Subcutaneous preadipocyte (primary cell): Measurements from ENCODE around the gene B3GALT4. TPM values are rescaled to one million over a fixed set of nuclear protein-coding genes. Genes with fewer than 3 reads are reported as not detected.

Experiments used
- total RNA-seq: library from RNA; depleted of rRNA; stranded (reverse); fragments of >200 nt; gene quantifications from 2 replicates; pipeline ENCODE4 v1.2.3, GENCODE V29; 2012

Gene B3GALT4, protein sequence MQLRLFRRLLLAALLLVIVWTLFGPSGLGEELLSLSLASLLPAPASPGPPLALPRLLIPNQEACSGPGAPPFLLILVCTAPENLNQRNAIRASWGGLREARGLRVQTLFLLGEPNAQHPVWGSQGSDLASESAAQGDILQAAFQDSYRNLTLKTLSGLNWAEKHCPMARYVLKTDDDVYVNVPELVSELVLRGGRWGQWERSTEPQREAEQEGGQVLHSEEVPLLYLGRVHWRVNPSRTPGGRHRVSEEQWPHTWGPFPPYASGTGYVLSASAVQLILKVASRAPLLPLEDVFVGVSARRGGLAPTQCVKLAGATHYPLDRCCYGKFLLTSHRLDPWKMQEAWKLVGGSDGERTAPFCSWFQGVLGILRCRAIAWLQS
- total RNA-seq, result 1.1 and 2.5 TPM in 2 replicates

DNA sequence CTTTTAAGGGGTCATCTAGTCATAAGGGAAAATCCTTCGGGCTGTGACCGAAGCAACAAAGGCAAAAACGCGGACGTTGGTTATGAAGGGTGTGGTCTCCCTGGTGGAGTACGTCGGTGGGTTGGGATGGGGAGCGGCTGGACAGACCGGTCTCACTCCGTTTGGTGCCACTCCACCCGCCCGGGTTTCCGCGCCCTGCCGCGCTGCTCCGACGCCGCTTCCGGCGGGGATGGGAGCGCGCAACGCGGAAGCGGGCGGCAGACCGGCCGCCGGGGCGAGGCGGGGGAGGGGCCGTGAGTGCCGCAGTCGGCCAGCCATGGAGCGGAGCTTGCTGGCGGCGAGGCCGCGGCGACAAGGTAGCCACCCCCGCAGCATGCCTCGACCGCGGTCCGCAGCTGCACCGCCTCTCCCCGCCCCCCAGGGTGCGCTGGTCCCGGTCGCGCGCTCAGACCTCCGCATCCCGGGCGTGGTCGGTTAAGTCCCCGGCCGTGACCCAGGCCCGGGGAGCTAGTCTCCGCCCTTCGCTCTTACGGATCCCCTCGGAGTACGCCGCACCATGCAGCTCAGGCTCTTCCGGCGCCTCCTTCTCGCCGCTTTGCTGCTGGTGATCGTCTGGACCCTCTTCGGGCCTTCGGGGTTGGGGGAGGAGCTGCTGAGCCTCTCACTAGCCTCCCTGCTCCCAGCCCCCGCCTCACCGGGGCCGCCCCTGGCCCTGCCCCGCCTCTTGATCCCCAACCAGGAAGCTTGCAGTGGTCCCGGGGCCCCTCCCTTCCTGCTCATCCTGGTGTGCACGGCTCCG, at the start of gene B3GALT4:
B3GALT4 (plus strand) TSS at position 260 of the 799 bp plus-strand sequence; CDS start at position 557, 297 bp downstream.

DNA sequence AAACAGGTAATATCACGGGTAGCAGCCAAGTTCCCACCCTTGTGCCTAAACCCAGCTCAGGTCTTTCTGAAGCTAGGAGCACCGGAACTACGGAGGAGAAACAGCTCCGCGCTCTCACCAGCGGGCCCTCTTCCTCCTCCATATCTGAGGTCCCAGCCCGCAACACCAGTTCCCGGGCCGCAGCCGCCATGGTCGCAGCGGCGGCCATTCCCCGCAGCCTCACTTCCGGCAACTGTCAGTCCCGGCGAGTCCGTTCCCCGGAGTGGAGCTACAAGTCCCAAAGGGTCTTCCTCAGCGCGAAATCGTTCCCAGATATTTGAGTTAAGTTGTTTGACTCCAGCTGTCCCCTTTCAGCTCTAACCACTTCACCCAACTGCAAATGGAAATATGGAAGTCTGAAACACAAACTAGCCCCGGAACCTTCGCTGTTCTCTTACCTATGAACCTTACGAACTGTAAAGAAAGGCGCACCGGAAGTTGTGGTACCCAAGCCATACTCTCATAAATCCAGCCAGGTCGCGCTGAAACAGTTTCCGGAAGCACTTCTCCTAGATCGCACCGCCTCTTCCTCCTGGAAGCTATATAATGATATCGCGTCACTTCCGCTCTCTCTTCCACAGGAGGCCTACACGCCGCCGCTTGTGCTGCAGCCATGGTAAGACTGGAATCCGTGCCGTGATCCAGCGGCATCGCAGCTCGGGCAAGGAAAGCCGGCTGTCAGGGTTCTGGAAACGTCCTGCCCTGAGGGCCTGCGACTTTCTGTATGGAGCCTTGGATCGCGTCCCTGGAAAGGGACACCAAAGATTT, 5.3 kb upstream of the B3GALT4 start, which contains the start of the genes RPS18 and VPS52:
RPS18 (plus strand) TSS at position 608 of the 807 bp plus-strand sequence; CDS start at position 653, 45 bp downstream.
VPS52 (minus strand) TSS at position 409 of the 807 bp plus-strand sequence; CDS start at position 208, 201 bp downstream.

DNA sequence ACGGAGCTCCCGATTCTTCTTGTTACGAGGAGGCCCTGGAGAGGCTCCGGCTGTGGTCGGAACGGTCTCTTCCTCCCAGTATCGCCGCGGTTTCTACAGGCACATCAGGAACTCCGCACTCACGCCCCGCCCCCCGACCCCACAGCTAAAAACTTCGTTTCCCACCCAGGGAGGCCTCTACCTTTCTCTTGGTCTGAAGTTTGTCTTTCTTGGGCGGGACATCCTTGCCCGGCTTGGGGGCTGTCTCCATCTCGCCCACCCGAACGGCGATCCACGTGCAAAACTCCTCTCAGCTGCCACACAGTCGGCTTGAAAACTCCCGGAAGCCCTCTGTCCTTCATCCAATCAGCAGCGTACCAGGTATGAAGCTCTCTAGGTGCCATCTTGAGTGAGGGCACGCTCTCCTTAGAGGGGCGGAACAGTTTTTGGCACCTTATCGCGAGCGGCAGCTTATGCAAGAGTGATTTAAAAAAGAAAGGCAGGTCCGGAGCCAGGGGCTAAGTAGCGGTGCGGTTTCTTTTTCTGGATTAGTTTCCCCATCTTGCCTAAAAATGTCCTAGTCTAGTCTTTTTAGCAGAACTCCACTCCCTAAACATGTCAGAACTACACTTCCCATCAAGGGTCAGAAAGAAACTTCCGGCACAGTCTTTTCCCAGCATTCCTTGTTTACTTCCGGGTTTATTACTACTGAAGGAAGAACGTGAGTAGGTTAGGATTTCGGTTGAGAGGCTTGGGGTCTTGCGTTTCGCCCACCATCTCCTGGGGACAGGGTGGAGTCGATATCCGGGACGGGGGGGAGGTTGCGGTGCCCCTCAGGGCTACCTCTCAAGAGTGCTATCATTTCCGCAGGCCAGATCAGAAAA, 12.2 kb downstream of the B3GALT4 start, which contains the start of the genes PFDN6 and WDR46:
PFDN6 (plus strand) TSS at position 681 of the 863 bp plus-strand sequence. CDS start 256 bp downstream, outside the sequence.
WDR46 (minus strand) TSS at position 319 of the 863 bp plus-strand sequence; CDS start at position 250, 69 bp downstream.

DNA sequence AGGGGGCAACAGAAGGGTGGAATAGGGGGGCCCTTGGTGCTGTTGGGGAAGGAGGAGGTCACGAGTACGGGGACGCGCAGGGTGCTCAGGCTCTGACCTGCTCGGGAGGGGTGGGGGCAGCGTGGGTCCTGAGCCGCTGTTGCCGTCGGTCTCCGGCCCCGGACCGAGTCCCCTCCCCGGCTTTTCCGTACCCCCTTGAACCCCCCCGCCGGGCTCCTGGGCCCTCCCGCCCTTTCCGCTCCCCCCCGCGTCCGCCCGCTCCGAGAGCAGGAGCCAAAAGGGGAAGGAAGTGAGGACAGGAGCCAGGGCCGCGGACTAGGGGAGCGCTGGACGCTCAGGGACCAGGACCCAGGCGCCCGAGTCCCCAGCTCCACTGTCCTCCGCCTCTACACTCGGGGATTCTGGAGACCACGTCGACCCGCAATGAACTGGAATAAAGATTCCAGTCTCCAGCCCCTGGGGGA, 21.9 kb downstream of the B3GALT4 start, which contains the start of gene RGL2:
RGL2 (minus strand) TSS at position 170 of the 464 bp plus-strand sequence. CDS start 332 bp downstream, outside the sequence.

DNA sequence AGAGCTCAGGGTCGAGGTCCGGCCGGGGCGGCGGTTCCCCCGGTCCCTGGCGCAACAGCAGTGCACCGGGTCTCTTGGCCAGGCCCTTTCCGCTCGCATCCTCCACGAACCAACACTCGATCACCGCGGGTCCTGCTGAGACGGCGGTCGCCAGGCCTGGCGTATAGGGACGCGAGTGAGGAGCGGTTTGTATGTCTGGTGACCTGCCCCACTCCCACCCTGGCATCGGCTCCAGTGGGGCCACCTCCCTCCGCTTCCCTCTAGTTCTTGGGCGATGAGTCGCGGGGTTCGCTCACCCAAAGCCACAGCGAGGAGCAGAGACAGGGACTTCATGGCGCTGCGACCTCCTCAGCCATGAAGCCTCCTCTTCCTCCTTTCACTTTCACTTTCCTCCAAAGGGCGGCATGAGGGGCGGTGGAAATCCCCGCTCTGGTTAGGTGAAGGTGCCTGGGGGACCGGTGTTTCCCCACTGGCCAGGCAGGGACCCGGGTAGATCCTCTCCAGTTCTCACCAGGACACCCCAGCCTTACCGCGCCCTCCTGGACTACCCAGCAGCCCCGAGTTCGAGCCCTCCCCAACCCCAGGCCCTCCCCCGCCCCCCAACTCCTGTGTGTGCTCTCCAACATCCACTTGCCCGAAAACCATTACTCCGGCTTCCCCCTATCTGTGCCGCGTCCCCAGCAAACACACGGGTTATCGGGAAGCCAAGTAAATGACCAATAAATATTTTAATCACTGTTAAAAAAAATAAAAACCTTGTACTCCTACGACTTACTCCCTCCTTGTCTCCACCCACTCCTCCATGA, 37.0 kb downstream of the B3GALT4 start, which contains the start of gene TAPBP:
TAPBP (minus strand) TSS at position 370 of the 806 bp plus-strand sequence; CDS start at position 333, 37 bp downstream.

DNA sequence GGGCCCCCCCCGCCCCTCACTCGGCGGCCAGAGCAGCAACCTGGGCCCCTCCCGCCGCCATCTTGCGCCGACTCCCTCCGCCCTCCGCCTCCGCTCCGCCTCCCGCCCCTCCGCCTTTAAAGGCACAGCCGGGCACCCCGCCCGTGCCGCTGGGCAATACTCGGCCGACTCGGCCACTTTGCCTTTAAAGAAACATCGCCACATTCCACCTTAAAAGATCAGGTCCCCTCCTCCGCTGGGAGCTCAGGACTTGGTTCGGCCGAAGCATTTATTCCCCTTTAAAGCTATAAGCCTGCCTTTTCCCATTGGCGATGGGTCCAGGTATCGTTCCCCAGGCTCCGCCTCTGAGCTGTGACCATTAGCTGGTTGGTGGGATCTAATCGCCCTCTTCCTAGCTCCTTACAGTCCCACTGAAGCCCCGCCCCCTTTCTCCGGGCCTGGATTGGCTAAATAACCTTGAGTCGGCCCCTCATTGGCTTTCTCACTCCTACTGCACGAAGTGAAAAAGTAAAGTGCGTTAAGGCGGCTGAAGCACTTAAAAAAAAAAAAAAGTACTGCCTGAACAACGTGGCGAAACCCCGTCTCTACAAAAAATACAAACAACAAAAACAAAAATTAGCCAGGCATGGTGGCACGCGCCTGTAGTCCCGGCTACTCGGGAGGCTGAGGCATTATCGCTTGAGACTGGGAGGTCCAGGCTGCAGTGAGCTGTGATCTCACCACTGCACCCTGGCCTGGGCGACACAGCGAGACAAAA, 40.9 kb downstream of the B3GALT4 start, which contains the start of gene ZBTB22:
ZBTB22 (minus strand) TSS at position 76 of the 757 bp plus-strand sequence. CDS start 828 bp downstream, outside the sequence.

Other genes starting within 250 kb of the B3GALT4 start
- 3.1 and 7.0 TPM in 2 replicates for gene HLA-DPA1, start 203.5 kb upstream of the B3GALT4 start, total RNA-seq
- 1.8 and 10.2 TPM in 2 replicates for gene HLA-DPB1, start 201.1 kb upstream of the B3GALT4 start, total RNA-seq
- gene COL11A2, start 84.7 kb upstream of the B3GALT4 start, total RNA-seq, result under 0.01 and 0.20 TPM in 2 replicates
- 17.6 and 20.5 TPM in 2 replicates for gene RXRB, start 76.5 kb upstream of the B3GALT4 start, total RNA-seq
- gene SLC39A7, start 76.3 kb upstream of the B3GALT4 start, total RNA-seq, result 51.8 and 71.0 TPM in 2 replicates
- gene HSD17B8, start 72.5 kb upstream of the B3GALT4 start, total RNA-seq, result 5.3 and 7.0 TPM in 2 replicates
- gene RING1, start 68.6 kb upstream of the B3GALT4 start, total RNA-seq, result 21.7 and 24.2 TPM in 2 replicates
- 31.6 and 39.5 TPM in 2 replicates for gene VPS52, start 5.2 kb upstream of the B3GALT4 start, total RNA-seq
- 2,332 and 5,287 TPM in 2 replicates for gene RPS18, start 5.0 kb upstream of the B3GALT4 start, total RNA-seq
- gene WDR46, start 12.1 kb downstream of the B3GALT4 start, total RNA-seq, result 90.0 and 92.3 TPM in 2 replicates
- gene PFDN6, start 12.5 kb downstream of the B3GALT4 start, total RNA-seq, result 38.5 and 40.4 TPM in 2 replicates
- 16.9 and 19.2 TPM in 2 replicates for gene RGL2, start 21.8 kb downstream of the B3GALT4 start, total RNA-seq
- gene TAPBP, start 37.0 kb downstream of the B3GALT4 start, total RNA-seq, result 68.8 and 73.9 TPM in 2 replicates
- 8.5 and 11.3 TPM in 2 replicates for gene ZBTB22, start 40.6 kb downstream of the B3GALT4 start, total RNA-seq
- 39.7 and 50.6 TPM in 2 replicates for gene DAXX, start 45.8 kb downstream of the B3GALT4 start, total RNA-seq
- 33.1 and 58.1 TPM in 2 replicates for gene KIFC1, start 114.7 kb downstream of the B3GALT4 start, total RNA-seq
- 8.1 and 14.1 TPM in 2 replicates for gene PHF1, start 133.9 kb downstream of the B3GALT4 start, total RNA-seq
- 70.2 and 82.3 TPM in 2 replicates for gene CUTA, start 141.0 kb downstream of the B3GALT4 start, total RNA-seq
- 6.1 and 6.2 TPM in 2 replicates for gene SYNGAP1, start 142.9 kb downstream of the B3GALT4 start, total RNA-seq
- 4.0 and 6.1 TPM in 2 replicates for gene ZBTB9, start 177.5 kb downstream of the B3GALT4 start, total RNA-seq